HG02981 (cell line): ENCODE results near the gene PBRM1.

Experiments used
- ATAC-seq: cut with Tn5 transposase; IDR thresholded peaks from one replicate; pipeline ENCODE4 v1.9.1; 2021; ENCODE audit warnings: mild to moderate bottlenecking, moderate library complexity; ENCODE audit not compliant: unreplicated experiment

PBRM1 gene

GRCh38 chr3:52574056-52574965 lies 111.4 kb downstream of the PBRM1 start:
- ATAC-seq, result no peak

GRCh38 chr3:52572221-52572620 lies 113.5 kb downstream of the PBRM1 start:
- no peak for ATAC-seq

DNA sequence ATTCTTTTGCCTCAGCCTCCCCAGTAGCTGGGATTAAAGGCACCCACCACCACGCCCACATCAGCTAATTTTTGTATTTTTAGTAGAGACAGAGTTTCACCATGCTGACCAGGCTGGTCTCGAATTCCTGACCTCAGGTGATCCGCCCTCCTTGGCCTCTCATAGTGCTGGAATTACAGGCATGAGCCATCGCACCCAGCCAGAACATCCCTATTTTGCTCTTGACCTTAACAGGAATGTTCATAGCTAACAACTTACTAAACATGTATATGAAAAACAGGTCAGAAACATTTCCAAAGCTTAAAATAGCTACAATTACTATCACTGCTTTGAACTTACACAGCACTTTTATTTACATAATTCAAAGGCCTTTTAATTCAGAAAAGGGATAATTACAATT lies 115.6 kb downstream of the PBRM1 start:
- no peak for ATAC-seq

DNA sequence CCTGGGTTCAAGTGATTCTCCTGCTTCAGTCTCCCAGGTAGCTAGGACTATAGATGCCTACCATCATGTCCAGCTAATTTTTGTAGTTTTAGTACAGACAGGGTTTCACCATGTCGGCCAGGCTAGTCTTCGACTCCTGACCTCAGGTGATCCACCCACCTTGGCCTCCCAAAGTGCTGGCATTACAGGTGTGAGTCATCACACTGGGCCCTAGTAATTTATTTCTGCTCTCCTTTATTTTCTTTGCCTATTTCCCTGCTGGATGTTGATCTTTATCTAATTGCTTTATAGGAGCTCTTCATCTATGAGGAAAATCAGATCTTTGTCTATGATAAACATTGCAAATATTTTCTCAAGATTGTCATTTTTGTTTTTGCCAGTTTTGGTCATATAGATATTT lies 117.6 kb downstream of the PBRM1 start:
- no peak for ATAC-seq

- no peak for ATAC-seq
These were observed 121.7 kb downstream of the PBRM1 start for GRCh38 chr3:52563984-52564383.

DNA sequence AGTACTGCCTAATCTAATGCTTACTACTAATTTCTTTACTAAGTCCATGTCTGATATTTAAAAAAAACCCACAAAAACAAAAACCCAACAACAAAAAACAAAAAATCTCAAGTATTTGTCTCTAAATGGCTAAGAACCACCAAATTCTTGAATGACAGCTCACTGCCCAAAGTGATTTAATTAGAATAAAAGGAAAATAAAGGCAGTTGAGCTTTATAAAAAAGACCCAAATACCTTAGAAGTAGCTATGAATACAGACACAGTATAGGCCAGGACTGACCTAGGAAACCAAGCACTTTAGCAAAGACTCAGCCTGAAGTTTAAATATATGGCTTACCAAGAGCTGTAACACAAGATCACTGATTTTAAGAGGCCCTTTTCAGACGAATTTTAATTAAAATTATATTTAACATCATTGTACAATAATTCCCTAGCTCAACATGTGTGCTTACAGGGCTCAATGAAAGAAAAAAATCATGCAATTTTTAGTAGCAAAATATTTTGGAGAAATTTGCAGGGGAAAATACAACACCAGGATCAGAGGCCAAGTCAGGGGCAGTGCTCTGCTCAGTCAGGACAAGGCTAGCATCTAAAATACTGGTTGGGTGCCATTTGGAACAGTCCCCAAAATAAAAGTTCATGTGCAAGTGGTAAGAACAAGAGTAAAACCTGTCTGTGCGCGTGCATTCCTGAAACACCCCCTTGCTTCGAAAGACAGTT lies 124.5 kb downstream of the PBRM1 start:
- no peak for ATAC-seq

DNA sequence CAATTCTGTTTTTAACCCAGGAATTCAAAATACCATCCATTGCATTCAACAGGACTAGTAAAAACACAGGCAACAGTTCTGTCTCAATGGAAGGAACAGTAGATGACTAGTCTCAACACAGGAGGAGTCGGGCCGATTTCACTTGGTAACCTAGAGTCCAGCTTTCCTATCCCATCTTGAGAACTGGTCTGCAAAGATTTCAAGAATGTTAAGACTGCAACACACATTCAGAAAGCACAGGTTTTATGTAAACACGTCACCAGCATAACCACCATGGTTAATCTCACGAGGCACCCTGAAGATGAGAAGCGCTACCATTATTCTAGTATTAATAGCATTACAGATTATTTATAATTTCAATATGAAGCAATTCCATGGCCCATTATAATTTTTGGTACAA lies 127.3 kb downstream of the PBRM1 start:
- no peak for ATAC-seq

DNA sequence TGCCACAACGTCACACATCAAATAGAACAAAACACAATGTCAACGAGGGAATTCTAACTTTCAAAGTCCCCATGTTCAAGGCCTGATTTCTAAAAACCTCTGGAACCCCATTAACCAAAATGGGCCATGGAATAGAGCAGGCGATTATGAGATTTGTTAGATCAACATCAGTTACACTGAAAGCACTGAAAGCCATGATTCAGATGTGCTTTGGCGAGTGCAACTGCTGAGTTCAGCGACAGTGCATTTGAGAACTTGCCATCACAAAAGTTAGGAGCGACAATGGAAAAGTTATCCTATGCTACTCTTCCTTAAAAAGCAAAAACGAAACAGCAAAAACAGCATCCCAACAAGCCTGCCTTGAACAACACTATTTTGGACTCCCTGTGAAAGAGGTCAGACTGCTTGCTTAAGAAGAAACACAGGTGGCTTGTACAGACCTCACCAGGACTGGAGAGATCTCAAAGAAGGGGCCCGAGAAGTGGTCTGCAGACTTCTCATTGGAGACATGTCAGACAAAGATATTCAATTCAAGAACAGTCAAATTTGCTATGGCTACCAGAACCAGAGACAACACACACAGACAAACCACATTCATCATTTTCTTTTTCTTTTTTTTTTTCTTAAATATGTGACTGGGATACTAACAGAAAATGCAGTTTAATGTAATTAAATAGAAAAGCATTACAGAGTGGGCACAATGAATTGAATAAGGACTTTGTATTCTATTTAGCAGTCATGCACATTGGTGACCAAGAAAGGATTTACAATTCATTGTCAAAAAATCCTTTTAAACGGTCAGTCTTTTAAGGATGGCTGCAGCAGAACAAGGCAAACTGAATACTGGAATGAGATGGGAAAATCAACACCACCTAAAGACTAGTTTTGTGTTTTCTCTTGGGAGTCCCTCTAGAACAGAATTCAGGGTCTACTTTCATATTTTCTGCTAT lies 128.4 kb downstream of the PBRM1 start:
- no peak for ATAC-seq

- no peak for ATAC-seq
These were observed 130.7 kb downstream of the PBRM1 start for GRCh38 chr3:52555056-52555455.

- ATAC-seq, result no peak
These were observed 131.5 kb downstream of the PBRM1 start for GRCh38 chr3:52554026-52554755.

DNA sequence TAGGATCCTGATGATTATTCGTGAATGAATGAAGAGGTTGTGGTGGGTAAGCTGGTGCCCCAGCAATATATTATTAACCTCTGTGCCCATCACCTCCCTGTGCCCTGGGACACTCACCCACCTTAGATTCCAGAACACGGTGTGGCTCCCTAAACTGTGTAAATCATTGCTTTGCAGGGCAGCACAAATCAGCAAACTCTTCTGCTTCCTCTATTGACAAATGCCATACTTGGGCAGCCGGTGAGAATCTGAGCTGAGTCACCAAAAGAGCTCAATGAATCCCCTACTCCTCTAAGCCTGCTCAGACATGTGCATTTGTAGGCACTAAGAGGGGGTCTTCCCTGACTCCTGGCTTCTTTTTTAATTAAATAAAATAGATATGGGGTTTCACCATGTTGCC lies 133.6 kb downstream of the PBRM1 start:
- no peak for ATAC-seq

DNA sequence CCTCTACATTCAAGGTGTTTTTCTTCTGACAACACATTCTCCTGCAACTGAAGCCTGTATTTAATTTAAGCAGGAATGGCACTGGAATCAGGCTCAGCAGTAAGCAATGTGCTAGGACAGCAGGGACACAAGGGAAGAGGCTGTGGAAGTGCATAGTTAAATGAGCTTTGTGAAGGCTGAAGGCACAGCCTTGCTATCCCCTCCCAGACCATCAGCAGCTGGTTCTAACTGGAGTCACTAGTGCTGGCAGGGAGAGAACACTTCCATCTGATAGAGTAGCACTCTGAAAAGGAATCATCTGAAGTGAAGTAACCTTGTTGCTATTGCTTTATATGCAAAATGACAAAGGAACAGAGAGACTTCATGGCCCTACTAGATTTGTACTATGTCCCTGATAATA lies 134.6 kb downstream of the PBRM1 start:
- ATAC-seq, result no peak

DNA sequence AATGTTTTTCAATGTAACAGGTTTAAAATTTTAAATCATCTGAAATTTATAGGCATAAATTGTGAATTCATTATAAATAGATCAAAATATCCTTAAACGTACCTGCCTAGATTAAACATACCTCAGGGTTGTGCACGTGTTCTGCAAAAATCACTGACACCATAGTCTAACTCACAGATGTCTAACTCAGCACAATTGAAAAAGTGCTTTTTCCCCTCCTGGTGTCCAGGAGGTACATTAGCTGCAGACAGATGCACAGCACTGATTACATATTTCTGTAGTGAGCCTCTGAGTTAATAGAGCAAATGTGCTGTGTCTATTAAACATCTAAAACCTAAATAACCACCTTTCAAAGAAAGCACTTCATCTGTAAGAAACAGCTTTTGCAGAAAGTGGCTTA lies 138.6 kb downstream of the PBRM1 start:
- no peak for ATAC-seq

GRCh38 chr3:52546111-52546901 lies 139.4 kb downstream of the PBRM1 start:
- no peak for ATAC-seq

DNA sequence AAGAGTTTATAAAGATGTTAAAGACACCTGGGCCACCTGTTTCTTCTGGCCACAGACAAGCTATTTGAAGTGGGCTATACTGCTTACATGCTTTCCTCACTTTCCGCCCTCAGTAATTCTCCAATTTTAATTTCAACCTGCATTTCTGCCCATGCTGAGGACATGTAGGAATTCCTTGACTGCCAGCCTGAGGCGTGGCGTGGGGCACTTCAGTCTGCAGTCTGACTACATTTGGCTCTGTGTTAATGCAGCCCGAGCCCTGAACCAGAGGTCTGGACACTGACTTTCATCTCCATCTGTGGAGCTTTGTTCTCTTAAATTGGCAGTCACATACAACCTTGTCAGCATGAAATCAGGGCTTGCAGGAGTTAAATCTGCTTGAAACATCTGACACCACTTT lies 140.8 kb downstream of the PBRM1 start:
- no peak for ATAC-seq

DNA sequence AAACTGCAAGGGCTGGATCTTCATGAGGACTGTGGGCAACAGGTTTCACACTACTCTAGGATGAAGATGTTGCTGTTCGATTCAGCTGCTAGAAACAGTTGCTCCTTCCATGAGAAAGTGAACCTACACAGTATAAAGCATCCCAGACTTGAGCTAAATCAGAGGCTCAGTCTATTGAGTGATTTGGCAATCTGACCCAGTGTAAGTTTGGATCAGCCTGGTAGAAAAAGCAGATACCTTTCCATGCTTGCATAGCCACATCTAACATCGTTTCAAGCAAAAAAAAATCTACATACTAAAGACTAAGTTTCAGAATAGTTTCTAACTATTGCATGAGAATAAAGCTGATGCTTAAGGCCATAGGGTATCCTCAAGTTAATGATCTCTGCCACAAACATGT lies 144.7 kb downstream of the PBRM1 start:
- ATAC-seq, result no peak

GRCh38 chr3:52539010-52539653 lies 146.6 kb downstream of the PBRM1 start:
- no peak for ATAC-seq

DNA sequence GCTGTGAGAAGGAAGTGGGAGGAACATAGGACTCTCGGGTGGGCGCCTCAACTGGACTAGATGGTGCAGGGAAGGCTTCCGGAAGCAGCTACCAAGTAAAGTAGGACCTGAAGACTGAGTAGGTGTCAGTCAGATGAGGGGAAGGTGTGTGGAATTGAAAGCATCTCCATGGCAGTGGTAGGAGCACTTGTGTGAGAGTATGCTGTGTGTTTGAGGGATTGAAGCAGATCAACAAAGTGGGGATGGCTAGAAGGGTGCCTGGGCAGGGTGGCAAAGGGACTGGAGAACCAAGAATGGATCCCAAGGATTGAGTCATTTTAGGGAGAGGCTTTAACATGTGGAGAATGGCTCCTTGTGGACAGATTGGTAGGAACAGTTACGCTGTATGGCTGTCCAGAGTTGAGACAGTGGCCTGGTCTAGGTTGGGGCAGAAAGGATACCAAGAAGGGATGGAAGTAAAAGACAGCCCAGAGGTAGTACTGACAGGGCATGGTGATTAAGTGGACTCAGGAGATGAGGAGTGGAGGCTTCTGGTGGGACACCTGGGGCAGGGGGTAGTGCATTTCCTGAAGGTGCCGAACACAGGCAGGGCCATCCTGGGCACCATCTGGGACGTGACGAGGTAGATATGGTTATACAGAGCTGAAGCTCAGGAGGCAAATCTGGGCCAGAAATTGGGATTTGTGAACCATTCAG lies 147.8 kb downstream of the PBRM1 start:
- ATAC-seq, result no peak
